Skeletal muscle cell (primary cell): ENCODE data around the gene PTPRN2.

Experiments
- DNase-seq: peaks from one replicate; pipeline ENCODE4 v3.0.0-alpha.2; 2010; ENCODE audit warnings: low read depth
- H3K4me3 ChIP-seq: 2 replicates; pipeline ENCODE4 v1.5.1; 2011; ENCODE audit warnings: low read depth, mild to moderate bottlenecking, control low read depth, low read length, moderate library complexity

Gene PTPRN2

DNA sequence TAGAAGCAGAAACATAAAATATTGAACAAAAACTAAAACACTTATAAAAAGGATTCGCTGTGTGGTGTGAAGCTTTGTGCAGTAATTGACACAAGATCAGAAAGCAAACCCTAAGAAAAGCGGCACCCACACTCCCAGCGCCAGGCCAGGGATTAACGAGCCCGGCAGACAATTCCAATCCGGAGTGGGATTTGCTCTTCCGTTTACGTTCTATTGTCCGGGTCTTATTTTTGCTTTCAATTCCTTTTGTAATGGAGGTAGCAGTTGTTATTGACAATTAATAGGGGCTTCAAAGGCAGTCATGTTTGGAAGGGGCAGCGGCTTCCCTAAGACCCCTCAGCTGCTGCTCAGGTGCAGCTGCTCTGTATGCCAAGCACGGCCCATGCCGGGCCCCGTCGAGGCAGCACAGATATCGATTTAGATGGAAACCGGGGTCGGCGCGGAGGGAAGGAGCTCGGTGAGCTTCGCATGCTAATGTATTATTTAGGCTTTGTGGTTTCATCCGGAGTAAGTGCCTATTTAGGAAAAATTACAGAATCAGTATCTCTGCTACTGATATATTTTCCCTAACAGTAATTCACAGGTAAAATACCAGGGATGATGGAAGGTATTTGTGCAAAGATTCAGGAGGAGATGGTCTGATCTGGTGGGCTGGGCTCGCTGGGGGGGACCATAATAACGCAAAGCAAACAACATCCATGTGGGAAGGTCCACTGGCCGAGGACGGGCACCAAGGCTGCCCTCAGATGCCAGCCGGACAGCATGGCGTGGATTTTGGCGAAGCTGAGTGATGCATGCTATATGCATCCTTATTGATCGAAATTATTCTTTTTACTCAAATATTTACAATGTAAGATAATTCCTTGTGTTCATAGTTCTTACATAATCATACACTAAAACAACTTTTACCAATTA lies 561.7 kb downstream of the PTPRN2 start:
- DNase-seq: no peak
- no peak overlapping the region for H3K4me3 ChIP-seq

DNA sequence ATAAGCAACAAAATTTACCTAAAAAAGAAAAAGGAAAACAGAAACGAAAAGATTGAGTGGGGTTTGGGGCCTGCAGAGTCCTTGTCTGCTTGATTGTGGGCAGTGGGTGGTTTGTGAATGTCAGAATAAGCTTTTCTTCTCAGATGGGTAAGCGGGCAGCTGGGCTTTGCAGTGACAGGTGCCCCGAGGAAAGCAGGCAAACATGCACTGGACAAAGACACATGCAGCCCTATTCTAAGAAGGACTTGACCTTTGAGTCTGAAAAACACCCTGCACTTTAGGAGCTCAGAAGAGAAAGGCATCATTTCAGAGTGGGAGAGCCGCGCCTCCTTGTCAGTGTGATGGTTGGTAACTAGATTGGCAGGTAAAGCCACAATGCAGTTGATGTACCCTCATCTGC lies 562.7 kb downstream of the PTPRN2 start:
- H3K4me3 ChIP-seq: no peak overlapping the region
- DNase-seq: no peak

DNA sequence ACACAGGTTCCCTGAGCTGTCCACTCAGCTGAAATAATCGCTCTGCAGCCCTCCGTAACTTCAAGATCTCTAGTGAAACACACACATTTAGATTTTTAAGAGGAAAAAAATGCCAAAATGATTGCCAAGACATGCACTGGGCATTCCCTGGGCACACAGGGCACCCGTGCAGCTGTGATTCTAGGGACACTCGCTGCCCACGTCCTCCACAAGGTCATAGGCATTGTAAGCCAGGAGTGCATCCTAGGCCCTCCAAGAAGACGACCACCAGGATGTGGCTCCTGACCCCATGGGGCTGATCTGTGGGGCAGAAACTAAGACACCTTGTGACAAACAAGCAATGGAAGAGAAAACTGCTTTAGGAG lies 563.3 kb downstream of the PTPRN2 start:
- DNase-seq: no peak
- H3K4me3 ChIP-seq: no peak overlapping the region

DNA sequence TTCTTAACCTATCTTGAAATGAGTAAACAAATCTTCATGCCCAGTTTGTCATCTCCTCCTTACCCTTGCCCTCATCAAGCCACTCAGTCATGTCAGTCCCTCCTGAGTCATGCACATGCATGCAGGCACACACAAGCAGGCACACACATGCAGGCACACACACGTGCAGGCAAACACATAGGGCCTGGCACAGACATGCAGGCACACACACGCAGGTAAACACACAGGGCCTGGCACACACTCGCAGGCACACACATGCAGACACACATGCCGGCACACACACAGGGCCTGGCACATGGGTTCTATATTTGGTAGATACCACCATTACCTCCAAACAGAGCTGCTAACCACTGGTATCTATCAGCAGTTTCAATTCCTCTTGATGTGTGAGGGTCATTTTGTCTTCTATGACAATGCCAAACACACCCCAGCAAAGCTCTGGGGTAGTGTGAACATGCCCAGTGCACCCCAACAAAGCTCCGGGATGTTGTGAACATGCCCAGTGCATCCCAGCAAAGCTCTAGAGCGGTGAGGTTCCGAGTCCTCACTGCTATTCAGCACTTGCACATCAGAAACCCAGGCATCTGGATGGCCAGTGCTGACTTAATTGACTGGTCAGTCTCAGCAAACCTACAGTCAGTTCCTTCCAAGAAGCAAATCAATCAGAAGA lies 563.8 kb downstream of the PTPRN2 start:
- no peak overlapping the region for H3K4me3 ChIP-seq
- no peak for DNase-seq

DNA sequence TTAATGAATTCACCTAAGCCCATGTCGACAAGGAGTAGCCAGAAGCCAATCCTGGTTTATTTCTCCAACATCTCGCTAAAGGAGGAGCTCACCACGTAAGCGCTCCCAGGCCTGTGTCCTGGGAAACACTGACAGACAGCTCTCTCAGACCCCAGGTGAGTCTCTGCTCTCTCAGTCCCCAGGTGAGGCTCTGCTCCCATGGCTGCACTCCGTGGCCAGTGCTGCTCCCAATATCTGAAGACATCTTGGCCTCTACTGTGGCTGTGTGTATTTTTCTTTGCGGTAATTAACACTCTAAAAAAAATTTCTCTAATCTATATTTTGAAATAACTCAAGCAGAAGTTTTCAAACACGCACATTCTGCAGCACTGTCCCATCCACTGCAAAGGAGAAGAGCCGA lies 564.5 kb downstream of the PTPRN2 start:
- DNase-seq: no peak
- H3K4me3 ChIP-seq: no peak overlapping the region

DNA sequence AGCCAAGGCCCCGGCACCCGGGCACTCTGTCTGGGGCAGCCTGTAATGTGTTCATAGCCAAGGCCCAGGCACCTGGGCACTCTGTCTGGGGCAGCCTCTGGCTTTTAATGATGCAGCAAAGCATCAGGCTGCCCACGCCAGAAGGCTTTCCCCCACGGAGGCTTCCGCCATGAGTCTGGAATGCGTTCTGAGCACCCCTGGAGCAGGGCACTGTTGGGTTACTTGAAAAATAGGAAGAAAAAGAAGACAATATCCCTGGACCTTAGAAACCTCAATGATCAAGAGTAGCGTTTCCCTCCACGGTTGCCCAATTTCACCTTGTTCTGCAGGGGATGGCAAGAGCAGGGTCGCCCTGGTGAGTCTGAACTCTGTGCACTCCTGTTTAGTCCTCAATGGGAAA lies 565.0 kb downstream of the PTPRN2 start:
- no peak overlapping the region for H3K4me3 ChIP-seq
- DNase-seq: no peak

DNA sequence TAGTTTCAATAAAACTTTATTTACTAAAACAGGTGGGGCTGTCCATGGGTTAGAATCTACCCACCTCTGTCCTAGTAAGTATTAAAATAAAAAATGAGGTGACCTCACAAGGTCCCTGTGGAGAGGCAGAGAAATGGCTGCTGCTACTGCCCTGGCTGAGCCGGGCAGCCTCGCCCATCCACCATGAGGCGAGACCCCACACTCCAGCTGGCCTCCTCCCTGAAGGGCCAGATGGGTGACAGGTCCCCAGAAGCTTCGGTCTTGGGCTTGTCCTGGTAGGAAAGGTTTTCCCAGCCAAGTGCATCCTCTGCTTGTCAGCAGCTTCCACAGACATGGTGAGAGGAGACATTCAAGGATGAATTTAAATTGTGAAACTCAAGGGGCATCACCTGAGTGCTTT lies 565.8 kb downstream of the PTPRN2 start:
- no peak for DNase-seq
- H3K4me3 ChIP-seq: no peak overlapping the region

DNA sequence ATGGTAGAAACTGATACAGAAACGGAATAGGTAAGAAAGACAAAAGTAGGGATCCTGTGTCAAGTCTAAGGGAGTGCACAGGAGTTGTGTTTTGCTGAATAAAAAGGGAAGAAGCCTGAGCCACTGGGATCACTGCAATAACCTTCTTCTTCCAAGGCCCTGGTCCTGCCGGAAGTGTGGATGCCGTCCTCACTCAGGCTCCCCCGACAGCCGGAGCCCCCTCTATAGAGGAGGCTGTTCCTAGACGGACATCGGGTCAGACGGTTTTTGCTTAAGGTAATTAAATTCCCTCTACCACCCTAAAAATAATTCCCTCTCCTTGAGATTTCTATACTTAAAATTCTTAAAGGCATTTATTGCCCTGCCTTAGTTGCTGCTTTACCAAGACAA lies 566.9 kb downstream of the PTPRN2 start:
- no peak overlapping the region for H3K4me3 ChIP-seq
- no peak for DNase-seq

DNA sequence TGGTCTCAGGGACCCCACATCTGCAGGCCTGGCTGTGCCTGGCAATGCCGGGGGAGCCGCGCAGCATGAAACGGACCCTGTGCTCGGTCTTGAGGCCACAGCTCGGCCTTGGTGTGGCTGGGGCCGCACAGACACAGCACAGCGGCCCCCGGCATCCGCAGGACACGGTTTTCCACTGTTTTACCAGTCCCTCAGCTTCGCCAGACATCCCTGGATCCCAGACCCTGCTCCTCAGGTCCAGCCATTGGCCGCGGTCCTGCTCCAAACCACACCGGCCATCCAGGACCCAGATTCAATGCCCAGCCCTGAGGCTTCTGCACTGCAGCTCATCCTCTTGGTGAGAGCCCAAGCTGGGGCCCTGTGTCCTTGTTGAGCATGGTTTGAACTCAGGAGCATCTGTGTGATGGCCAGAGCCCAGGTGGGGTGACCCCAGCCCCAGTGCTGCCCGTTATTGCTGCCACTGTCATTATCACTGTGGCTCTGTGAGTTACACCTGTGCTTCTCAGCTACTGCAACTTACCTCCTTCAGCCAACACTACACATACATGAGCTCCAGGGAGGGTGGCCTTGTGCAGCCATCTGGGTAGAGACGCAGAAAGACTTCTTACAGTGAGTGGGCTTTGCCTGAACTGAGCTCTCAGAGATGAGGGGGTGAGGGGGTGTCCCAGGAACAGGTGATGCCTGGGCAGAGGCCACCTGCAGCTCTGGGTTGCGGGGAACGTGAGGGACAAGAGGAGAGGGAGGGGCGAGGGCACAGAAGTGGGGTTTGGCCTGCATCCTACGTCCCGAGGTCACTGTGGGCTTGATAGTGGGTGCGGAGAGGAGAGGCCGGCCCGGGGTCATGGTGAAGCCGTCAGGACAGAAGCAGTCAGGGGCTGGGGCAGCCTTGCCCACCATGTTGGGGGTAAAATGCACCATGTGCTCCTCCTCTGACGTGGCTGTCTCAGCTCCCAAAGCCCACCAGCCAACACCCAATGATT lies 567.6 kb downstream of the PTPRN2 start:
- H3K4me3 ChIP-seq: no peak overlapping the region
- DNase-seq: no peak

DNA sequence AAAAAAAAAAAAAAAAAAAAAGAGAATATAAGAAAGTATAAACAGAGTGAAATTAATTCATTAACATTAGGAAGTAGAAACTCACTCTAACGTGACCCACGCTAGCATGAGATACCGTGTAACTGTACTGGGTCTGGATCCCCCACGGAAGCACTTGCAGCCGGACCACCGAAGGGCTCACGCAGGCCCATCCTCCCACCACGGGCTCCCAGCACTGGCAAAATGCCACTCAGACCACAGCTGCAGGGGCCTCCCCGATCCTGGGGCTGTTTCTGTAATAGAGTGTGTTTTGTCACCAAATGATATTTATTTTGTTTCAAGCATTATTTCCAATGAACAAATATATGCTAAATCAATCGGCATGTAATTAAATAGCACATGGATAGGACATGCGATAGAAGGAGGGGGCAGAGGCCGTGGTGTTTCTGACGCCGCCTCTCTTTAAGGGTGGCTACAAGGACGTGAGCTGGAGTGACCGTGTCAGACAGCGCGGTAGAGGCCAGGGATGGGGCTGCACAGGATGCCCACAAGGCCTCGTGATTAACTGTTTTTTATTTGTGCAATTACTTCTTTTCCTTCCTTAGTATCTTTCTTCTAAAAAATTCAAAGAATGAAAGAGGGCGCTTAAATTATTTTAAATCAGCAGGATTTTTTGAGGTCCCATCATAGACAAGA lies 568.5 kb downstream of the PTPRN2 start:
- DNase-seq: no peak
- H3K4me3 ChIP-seq: no peak overlapping the region

DNA sequence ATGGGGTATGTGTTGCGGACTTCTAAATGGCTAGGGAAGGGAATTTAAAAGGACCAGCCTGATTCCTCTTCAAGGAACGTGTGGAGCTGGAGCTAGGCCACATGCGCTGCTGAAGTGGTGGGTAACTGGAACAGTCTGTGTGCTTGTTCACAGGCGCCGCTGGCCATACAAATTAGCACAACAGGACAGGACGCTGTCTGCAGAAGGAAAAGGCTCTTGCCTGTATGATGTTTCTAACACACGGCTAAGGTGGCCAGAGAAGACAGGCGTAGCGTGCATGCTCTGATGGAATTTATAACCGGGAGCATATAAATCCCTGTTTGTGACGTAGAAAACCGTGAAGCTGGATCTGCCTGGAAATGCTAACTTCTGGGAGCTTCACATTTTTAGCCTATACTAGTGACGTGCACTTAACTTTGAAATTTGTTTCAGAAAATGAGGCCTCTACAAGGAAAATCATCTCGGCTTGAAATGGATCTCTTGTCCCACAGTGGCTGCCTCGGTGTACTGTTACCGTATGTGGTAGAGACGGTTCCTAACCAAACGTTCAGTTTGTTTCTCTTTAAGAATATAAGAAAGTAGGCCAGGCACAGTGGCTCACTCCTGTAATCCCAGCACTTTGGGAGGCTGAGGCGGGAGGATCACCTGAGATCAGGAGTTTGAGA lies 569.4 kb downstream of the PTPRN2 start:
- no peak for DNase-seq
- H3K4me3 ChIP-seq: no peak overlapping the region

DNA sequence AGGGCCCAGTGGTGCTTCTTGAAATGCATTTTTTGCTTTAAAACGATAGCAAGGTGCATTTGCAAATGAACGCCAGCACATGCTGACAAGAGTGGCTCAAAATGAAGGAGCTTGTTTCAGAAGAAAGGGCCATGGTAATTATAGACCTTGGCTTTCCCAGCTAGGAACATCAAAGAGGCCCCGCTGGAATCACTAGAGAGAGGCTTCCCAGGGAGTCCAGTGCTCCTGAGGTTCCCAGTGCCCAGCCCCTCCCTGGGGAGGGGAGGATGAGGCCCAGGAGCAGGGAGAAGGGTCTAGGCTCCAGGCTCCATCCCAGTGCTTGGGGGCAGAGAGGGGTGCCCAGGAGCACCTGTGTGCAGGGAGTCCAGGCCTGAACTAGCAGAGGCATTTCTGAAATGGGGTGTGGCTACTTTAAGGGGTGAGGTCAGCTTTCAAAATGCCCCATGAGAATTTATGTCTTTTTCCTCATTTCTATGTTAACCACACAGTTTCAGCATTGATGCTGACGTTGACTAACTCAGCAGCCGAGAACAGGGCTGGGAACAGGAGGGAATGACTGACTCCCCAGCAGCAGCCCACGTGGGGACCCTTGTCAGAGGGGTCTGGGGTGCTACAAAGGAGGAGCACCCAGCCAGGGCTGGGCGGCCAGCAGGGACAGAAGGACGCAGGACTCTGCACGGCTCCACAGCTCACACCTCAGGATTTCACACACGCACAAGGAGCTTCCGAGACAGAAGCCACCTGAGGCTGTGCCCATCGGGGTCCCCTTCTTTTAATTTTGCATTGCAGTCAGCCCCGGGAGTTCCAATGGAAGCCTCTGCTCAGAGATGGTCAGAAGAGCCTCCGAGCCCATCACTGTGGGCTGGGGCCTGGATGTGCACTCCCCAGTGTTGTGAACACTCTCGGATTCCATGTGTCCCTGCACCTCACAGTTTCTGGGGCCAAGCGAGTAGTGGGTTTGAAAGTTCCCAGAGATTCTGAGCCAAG lies 570.2 kb downstream of the PTPRN2 start:
- DNase-seq: no peak
- H3K4me3 ChIP-seq: no peak overlapping the region

DNA sequence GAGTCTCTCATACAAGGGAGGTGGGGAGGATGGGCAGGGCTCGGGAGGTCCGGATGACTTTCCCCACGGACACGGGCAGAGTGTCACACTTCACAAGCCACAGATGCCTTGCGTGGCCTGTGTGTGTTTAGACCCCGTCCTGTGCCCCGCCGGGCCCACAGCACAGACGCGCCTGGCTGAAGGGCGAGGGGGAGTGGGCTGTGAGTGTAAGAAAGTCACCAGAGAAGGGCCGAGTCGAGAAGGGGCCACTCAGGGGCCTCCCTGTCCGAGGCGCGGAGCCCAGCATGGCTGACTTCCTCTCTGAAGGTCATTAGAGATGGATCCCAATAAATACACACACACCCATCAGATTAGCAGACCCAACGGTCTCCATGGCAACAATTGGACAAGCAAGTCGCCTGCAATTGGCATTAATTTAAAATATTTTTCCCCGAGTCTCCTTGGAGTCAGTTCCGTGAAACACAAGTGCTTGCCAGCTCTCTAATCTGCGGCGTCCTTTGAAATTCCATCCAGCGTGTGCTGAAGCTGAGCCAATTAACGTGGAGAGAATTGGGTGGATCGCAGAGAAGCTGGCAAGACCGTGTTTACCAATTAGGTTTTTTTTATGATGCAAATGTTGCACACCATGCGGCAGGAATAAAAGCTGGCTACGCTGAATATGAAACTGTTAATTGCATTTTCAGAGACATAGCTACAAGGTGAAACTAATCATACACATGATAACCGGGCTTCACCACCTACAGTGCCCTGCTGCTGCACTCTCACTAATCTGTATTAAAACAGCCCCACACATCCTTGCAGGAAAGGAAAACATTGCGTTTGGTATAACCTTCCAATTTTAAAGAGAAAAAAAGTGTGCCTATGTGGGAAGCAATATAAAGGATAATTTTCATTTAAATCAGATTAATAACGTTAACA lies 571.2 kb downstream of the PTPRN2 start:
- no peak overlapping the region for H3K4me3 ChIP-seq

DNA sequence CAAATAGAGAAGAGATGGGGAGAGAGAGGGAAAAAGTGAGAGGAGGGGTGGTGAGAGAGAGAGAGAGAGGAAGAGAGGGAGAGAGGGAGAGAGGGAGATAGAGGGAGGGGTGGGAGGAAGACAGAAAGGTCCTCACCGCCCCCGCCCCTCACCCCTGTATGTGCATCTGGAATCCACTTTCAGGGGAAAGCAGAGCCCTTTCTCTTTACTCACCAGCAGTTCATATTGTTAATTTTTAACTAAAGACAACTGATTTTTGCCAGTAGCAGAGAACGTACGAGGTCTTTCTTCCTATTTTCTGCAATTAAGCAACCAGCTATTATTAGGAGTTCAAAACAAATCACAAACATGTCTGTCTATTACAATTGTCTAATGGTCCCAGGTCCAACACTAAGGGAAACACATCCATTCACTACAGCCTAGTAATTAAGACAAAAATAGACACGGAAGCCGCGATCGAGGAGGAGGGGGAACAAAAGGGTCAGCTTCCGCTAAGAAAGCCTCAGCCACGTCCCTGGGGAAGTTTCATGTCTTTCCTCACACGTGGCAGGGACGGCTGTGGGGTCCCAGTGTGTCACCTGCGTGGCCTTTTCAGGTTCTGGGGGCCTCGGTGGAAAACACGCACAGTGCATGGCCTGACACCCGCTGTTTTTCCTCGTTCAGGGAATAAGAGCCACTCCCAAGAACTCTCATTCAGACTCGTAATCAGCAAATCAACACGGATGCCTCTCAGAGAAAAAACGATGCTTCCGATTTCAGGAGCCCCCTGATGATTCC lies 572.0 kb downstream of the PTPRN2 start:
- H3K4me3 ChIP-seq: no peak overlapping the region
- DNase-seq: no peak

More for the DNA sequence above, 571.2 kb downstream of the PTPRN2 start:
- DNase-seq: no peak

DNA sequence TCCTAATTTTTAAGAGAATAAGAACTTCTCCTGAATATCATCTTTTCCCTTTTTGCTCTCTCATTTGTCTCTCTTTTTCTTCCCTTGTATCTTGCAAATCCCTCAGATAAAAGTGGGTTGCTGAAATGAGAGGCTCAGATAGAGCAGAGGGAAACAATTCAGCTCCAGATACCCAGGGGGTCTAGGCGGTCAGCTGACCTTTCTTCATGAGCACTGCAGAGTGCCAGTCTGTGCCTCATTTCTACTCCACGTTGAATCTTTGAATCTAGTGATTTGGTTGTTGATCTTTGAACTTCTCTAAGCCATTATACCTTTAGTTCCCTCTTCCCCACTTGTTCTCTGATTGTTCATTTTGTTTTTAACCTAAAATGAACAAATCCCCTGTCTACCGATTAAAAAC lies 572.6 kb downstream of the PTPRN2 start:
- DNase-seq: no peak
- H3K4me3 ChIP-seq: no peak overlapping the region

DNA sequence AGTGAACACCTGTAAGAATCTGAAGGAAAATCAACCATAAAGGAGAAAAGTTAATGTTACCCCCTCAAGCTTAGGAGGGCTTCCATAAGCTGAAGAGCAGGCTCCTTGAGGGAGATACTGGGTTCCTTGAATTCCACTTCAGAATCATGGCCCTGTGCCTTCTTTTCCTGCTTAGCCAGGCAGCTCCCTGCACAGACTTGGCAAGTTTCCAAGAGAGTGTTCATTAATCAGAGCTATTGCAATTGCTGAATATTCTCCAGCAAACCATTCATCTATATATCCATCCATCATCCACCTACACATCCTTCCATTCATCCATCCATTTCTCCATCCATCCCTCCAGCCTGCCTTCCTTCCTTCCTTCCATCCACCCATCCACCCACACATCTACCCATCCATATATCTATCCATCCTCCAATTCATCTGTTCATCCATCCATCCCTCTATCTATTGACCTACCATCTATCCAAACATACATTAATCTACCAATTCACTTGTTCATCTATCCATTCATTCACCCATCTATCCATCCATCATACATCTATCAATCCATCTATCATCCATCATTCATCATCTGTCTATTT lies 574.4 kb downstream of the PTPRN2 start:
- DNase-seq: no peak
- no peak overlapping the region for H3K4me3 ChIP-seq
